ENCODE measurements around the gene LGR4.
A peak's percentile ranks its signal among the peaks of the same experiment; 100 is the strongest.

Gene LGR4

GRCh38 chr11:27481992-27482391 lies 9.4 kb upstream of the LGR4 start:
- DNase-seq (ENCODE audit: extremely low spot score): no peak
- ChIA-PET CTCF (interaction anchor here (0.5 kb wide), 1 partner anchor 300 kb away, joined by 3 read pairs; no protein-coding TSS in a partner anchor), POLR2A (no interaction called here)
- no peak for TF ChIP-seq SUZ12 (IDR thresholded peaks at IDR 0.05)
- TF ChIP-seq, protein P1, sequence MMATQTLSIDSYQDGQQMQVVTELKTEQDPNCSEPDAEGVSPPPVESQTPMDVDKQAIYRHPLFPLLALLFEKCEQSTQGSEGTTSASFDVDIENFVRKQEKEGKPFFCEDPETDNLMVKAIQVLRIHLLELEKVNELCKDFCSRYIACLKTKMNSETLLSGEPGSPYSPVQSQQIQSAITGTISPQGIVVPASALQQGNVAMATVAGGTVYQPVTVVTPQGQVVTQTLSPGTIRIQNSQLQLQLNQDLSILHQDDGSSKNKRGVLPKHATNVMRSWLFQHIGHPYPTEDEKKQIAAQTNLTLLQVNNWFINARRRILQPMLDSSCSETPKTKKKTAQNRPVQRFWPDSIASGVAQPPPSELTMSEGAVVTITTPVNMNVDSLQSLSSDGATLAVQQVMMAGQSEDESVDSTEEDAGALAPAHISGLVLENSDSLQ (IDR thresholded peaks at IDR 0.05): no peak
- TF ChIP-seq ELF4 (IDR thresholded peaks at IDR 0.05): no peak
- TF ChIP-seq BHLHE40 (IDR thresholded peaks at IDR 0.05; ENCODE audit: borderline replicate concordance): no peak
- no peak for TF ChIP-seq ZNF384 (IDR thresholded peaks at IDR 0.05)
- no peak for TF ChIP-seq L3MBTL2 (conservative IDR thresholded peaks at IDR 0.05)
- TF ChIP-seq FOXM1 (IDR thresholded peaks at IDR 0.05; ENCODE audit: borderline replicate concordance): no peak

- no peak for TF ChIP-seq HDGF (IDR thresholded peaks at IDR 0.05; ENCODE audit: borderline replicate concordance)
- TF ChIP-seq SP1 (IDR thresholded peaks at IDR 0.05): no peak
- TF ChIP-seq LEF1 (IDR thresholded peaks at IDR 0.05; ENCODE audit: borderline replicate concordance): no peak
- TF ChIP-seq BHLHE40 (IDR thresholded peaks at IDR 0.05; ENCODE audit: borderline replicate concordance): no peak
- no peak for TF ChIP-seq L3MBTL2 (conservative IDR thresholded peaks at IDR 0.05)
- TF ChIP-seq CTBP1 (IDR thresholded peaks at IDR 0.05; ENCODE audit: borderline replicate concordance): no peak
- TF ChIP-seq FOXA1 (IDR thresholded peaks at IDR 0.05): no peak
- TF ChIP-seq TARDBP (IDR thresholded peaks at IDR 0.05): no peak
- TF ChIP-seq ARNT (IDR thresholded peaks at IDR 0.05): no peak
- no peak for TF ChIP-seq FOXK2 (IDR thresholded peaks at IDR 0.05)
- TF ChIP-seq SUZ12 (IDR thresholded peaks at IDR 0.05): no peak
- no peak for TF ChIP-seq ZNF384 (IDR thresholded peaks at IDR 0.05)
- TF ChIP-seq, protein P1 (IDR thresholded peaks at IDR 0.05): no peak
- TF ChIP-seq ELF4 (IDR thresholded peaks at IDR 0.05): no peak
- no peak for TF ChIP-seq FOXM1 (IDR thresholded peaks at IDR 0.05; ENCODE audit: borderline replicate concordance)
- TF ChIP-seq NFRKB (IDR thresholded peaks at IDR 0.05): no peak
- CTCF ChIA-PET: interaction anchor here (0.7 to 1.4 kb wide), 2 partner anchors 18 to 294 kb away, joined by 3 to 6 read pairs; no protein-coding TSS in a partner anchor
- POLR2A ChIA-PET: no interaction called here
- no peak for DNase-seq (ENCODE audit: extremely low spot score)
Observed at GRCh38 chr11:27477831-27478230, 5.2 kb upstream of the LGR4 start.

GRCh38 chr11:27477243-27477642 lies 4.7 kb upstream of the LGR4 start:
- TF ChIP-seq LEF1 (IDR thresholded peaks at IDR 0.05; ENCODE audit: borderline replicate concordance) (no peak), FOXK2 (IDR thresholded peaks at IDR 0.05) (no peak), TARDBP (IDR thresholded peaks at IDR 0.05) (no peak), HDGF (IDR thresholded peaks at IDR 0.05; ENCODE audit: borderline replicate concordance) (no peak), ELF4 (IDR thresholded peaks at IDR 0.05) (no peak), ZNF384 (IDR thresholded peaks at IDR 0.05) (no peak), L3MBTL2 (conservative IDR thresholded peaks at IDR 0.05) (no peak), SUZ12 (IDR thresholded peaks at IDR 0.05) (no peak), NFRKB (IDR thresholded peaks at IDR 0.05) (no peak), ARNT (IDR thresholded peaks at IDR 0.05) (no peak), CTBP1 (IDR thresholded peaks at IDR 0.05; ENCODE audit: borderline replicate concordance) (no peak), BHLHE40 (IDR thresholded peaks at IDR 0.05; ENCODE audit: borderline replicate concordance) (no peak), FOXA1 (IDR thresholded peaks at IDR 0.05) (no peak), SP1 (IDR thresholded peaks at IDR 0.05) (no peak), FOXM1 (IDR thresholded peaks at IDR 0.05; ENCODE audit: borderline replicate concordance) (no peak)
- TF ChIP-seq, protein P1 (IDR thresholded peaks at IDR 0.05): no peak
- CTCF ChIA-PET: interaction anchor here (0.7 kb wide), 1 partner anchor 706 kb away, joined by 4 read pairs; no protein-coding TSS in a partner anchor
- no peak for DNase-seq (ENCODE audit: extremely low spot score)
- POLR2A ChIA-PET: no interaction called here

DNA sequence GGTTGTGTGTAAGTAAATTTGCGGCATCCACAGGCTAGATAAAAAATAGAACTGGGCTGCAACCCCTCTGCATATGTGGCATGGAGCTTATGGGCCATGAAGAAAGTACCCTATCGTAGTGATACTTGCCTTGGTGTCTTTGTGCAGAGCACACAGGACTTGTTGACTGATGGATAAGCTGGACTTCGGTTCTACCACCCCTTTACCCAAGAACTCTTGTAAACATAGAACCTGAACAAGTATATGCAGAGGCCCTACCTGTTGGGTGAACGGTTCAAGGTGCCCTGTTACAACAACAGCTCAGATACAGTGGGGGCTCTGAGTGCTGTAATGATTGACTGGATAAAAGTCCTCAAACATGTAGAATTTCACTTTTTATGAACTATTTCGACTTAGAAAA lies 3.0 kb upstream of the LGR4 start:
- TF ChIP-seq ELF4 (IDR thresholded peaks at IDR 0.05) (no peak), TARDBP (IDR thresholded peaks at IDR 0.05) (no peak)
- DNase-seq (ENCODE audit: extremely low spot score): no peak

DNA sequence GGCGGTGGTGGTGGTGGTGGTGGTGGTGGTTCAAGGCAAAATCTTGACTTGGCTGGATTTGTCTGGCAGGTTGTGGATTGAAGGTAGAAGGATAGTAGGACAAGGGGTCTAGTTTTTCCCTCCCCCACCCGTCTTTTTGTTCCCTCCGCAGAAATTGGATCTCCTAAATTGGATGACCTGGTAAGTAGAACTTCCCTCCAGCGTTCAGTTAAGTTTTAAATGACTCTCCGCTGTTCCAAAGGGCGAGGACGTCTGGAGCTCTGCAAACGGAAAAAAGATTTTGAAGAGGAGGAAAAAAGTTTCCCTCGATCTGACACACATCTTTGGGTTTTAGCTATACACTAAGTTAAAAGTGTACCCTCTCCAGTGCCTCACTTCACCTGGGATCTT lies 422 bp upstream of the LGR4 start:
- DNase-seq (ENCODE audit: extremely low spot score): peak; percentile 13
- ChIA-PET POLR2A (interaction anchor here (0.7 to 1.4 kb wide), 11 partner anchors 9 to 277 kb away, joined by 3 to 8 read pairs (median 3); partner anchors contain the start of gene CCDC34), CTCF (interaction anchor here (1.0 to 1.5 kb wide), 4 partner anchors 26 to 262 kb away, joined by 3 read pairs; no protein-coding TSS in a partner anchor)
- TF ChIP-seq HDGF (IDR thresholded peaks at IDR 0.05; ENCODE audit: borderline replicate concordance) (no peak), FOXA1 (IDR thresholded peaks at IDR 0.05) (no peak), CTBP1 (IDR thresholded peaks at IDR 0.05; ENCODE audit: borderline replicate concordance) (no peak), SP1 (IDR thresholded peaks at IDR 0.05) (no peak), ARNT (IDR thresholded peaks at IDR 0.05) (no peak), FOXK2 (IDR thresholded peaks at IDR 0.05) (no peak)
- TF ChIP-seq, protein P1 (IDR thresholded peaks at IDR 0.05): no peak

More for the DNA sequence above, 3.0 kb upstream of the LGR4 start:
- ChIA-PET POLR2A (no interaction called here), CTCF (interaction anchor here (0.5 kb wide), 1 partner anchor 806 kb away, joined by 8 read pairs; no protein-coding TSS in a partner anchor)

Measured in HEK293T (cell line).